PC-3 (cell line): Measurements from ENCODE around the gene JAZF1. TPM values are rescaled to one million over a fixed set of nuclear protein-coding genes. Genes with fewer than 3 reads are reported as not detected.

ENCODE experiments used
- ATAC-seq: fragments of 200-7000 bp; cut with Tn5 transposase; 2 replicates; pipeline ENCODE4 v1.9.1; 2020; ENCODE audit warnings: mild to moderate bottlenecking, moderate library complexity
- BruUV-seq: library from RNA; stranded (reverse); fragments of 400-500 nt; replicated peaks from 2 replicates; lab custom pipeline; 2021; lab: Mats Ljungman, UMichigan
- CTCF ChIA-PET: fragments of 300-600 bp; sonication (Branson Sonifier 250); formaldehyde crosslinking; loops from one replicate; lab custom pipeline; 2022; ENCODE audit warnings: antibody characterized with exemption; lab: Charles Lee
- POLR2A ChIA-PET: fragments of 300-600 bp; sonication (Branson Sonifier 250); formaldehyde crosslinking; loops from one replicate; lab custom pipeline; 2022; ENCODE audit warnings: antibody characterized with exemption; ENCODE audit not compliant: unreplicated experiment; lab: Charles Lee
- DNase-seq: peaks from one replicate; pipeline ENCODE4 v3.0.0-alpha.2; 2015
- H2AFZ ChIP-seq: fragments of 300-600 bp; sonication (generic); 2 replicates; pipeline ENCODE4 v1.6.0; 2016; ENCODE audit warnings: antibody characterized with exemption, low read length
- H3F3A ChIP-seq: fragments of 300-600 bp; sonication (generic); one replicate; pipeline ENCODE4 v1.6.0; 2017; ENCODE audit warnings: antibody characterized with exemption, low read length, control low read depth, mild to moderate bottlenecking; ENCODE audit not compliant: unreplicated experiment
- H3K27ac ChIP-seq: fragments of 300-600 bp; sonication (generic); 2 replicates; pipeline ENCODE4 v1.5.1; 2016; ENCODE audit warnings: mild to moderate bottlenecking, low read length
- H3K27me3 ChIP-seq: fragments of 300-600 bp; sonication (generic); 2 replicates; pipeline ENCODE4 v1.6.1; 2016; ENCODE audit warnings: low read length, mixed read lengths
- H3K36me3 ChIP-seq: fragments of 300-600 bp; sonication (generic); 2 replicates; pipeline ENCODE4 v1.6.1; 2016; ENCODE audit warnings: low read depth, mixed run types, low read length, mixed read lengths
- H3K4me1 ChIP-seq: fragments of 300-600 bp; sonication (generic); 2 replicates; pipeline ENCODE4 v1.5.1; 2016; ENCODE audit warnings: low read length; ENCODE audit not compliant: insufficient read depth
- H3K4me2 ChIP-seq: fragments of 300-600 bp; sonication (generic); 2 replicates; pipeline ENCODE4 v1.6.0; 2016; ENCODE audit warnings: low read length
- H3K4me3 ChIP-seq: fragments of 300-600 bp; sonication (generic); 2 replicates; pipeline ENCODE4 v1.5.1; 2016; ENCODE audit warnings: mild to moderate bottlenecking, low read length, mixed read lengths
- H3K79me2 ChIP-seq: fragments of 300-600 bp; sonication (generic); 2 replicates; pipeline ENCODE4 v1.6.1; 2017; ENCODE audit warnings: low read length, mixed read lengths
- H3K9ac ChIP-seq: fragments of 300-600 bp; sonication (generic); 2 replicates; pipeline ENCODE4 v1.6.0; 2016; ENCODE audit warnings: mild to moderate bottlenecking, low read length
- H3K9me2 ChIP-seq: fragments of 300-600 bp; sonication (generic); replicated peaks from 2 replicates; pipeline ENCODE4 v1.6.1; 2016; ENCODE audit warnings: mixed run types, low read length, mixed read lengths
- H3K9me3 ChIP-seq: fragments of 300-600 bp; sonication (generic); 2 replicates; pipeline ENCODE4 v1.6.1; 2016; ENCODE audit warnings: low read length, mixed read lengths
- H4K20me1 ChIP-seq: fragments of 300-600 bp; sonication (generic); 2 replicates; pipeline ENCODE4 v1.6.1; 2016; ENCODE audit warnings: low read length, mixed read lengths
- EZH2 ChIP-seq: fragments of 300-600 bp; sonication (generic); IDR thresholded peaks from one replicate; pipeline ENCODE4 v1.6.1; 2017; ENCODE audit warnings: antibody characterized with exemption, mild to moderate bottlenecking, low read length; ENCODE audit not compliant: unreplicated experiment
- EZH2phosphoT487 ChIP-seq: fragments of 300-600 bp; sonication (generic); IDR thresholded peaks from 2 replicates; pipeline ENCODE4 v1.6.1; 2018; ENCODE audit warnings: mild to moderate bottlenecking, antibody characterized with exemption, low read length, borderline replicate concordance
- intact Hi-C: fragments of 100-400 bp; cut with micrococcal nuclease; formaldehyde crosslinking; loops from 2 replicates; pipeline ENCODE4 v1.9.0; 2023
- total RNA-seq: library from RNA; depleted of rRNA; stranded (reverse); fragments of >200 nt; gene quantifications from 2 replicates; pipeline ENCODE4 v1.2.3, GENCODE V29; 2014
- TF ChIP-seq, protein P1 (sequence below): fragments of 300-600 bp; sonication (generic); conservative IDR thresholded peaks from 2 replicates; pipeline ENCODE4 v1.5.1; 2017; ENCODE audit warnings: antibody characterized with exemption, low read depth, mild to moderate bottlenecking, low read length

JAZF1 gene
- total RNA-seq, 1 experiment from 2014 or later: 2.3 TPM

DNA sequence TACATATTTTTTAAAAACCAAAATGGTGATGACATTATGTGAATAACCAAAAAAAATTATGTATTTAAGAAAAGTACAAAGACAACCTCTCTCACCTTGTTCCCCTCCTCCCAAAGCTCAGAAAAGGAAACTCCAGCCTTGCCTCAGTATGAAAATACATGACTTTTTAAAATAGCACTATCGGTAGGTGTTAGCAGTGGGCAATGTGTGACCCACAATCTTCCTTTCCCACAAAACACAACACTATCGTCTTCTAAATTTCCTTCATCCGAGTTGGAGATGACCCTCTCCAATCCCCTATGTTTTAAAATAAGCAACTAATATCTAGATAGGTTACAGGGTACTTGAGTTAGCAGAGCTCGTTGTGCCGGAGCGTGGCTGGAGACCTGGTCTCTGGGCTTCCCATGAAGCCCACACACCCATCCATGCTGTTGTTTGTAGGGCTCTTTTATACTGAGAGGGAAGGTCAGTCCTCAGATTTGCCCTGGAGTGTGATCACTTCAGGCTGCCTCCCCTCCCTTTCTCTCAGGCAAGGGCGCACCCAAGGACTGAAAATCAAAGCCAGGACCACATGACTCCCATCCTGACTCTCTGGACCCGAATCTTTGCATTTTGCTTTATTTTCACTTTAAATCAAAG is 107.6 kb downstream of the JAZF1 start:
- no peak for ATAC-seq
- H3F3A ChIP-seq: no peaks in the 10 kb centered on the region
- intact Hi-C loops: loop anchor here (10.0 kb wide), 1 partner anchor 378 kb away; no protein-coding TSS in a partner anchor
- no peaks in the 10 kb centered on the region for H3K27me3 ChIP-seq
- no TSS peak for BruUV-seq
- no peak overlapping the region for H3K4me2 ChIP-seq
- no peak for DNase-seq
- no peaks in the 10 kb centered on the region for H3K79me2 ChIP-seq
- H3K27ac ChIP-seq: no peak overlapping the region
- no peak overlapping the region for H2AFZ ChIP-seq
- ChIA-PET CTCF (no interaction called here), POLR2A (no interaction called here)
- 0 out of 2 replicates have a peak, but pooled peaks cover 3% of the 10 kb centered on the region for H3K4me1 ChIP-seq
- H3K36me3 ChIP-seq: no peaks in the 10 kb centered on the region
- no peaks in the 10 kb centered on the region for H3K9me2 ChIP-seq
- no peaks in the 10 kb centered on the region for H4K20me1 ChIP-seq
- no peak overlapping the region for H3K9ac ChIP-seq
- no peaks in the 10 kb centered on the region for H3K9me3 ChIP-seq
- H3K4me3 ChIP-seq: no peak overlapping the region
- TF ChIP-seq EZH2: no peak
- TF ChIP-seq, protein P1, sequence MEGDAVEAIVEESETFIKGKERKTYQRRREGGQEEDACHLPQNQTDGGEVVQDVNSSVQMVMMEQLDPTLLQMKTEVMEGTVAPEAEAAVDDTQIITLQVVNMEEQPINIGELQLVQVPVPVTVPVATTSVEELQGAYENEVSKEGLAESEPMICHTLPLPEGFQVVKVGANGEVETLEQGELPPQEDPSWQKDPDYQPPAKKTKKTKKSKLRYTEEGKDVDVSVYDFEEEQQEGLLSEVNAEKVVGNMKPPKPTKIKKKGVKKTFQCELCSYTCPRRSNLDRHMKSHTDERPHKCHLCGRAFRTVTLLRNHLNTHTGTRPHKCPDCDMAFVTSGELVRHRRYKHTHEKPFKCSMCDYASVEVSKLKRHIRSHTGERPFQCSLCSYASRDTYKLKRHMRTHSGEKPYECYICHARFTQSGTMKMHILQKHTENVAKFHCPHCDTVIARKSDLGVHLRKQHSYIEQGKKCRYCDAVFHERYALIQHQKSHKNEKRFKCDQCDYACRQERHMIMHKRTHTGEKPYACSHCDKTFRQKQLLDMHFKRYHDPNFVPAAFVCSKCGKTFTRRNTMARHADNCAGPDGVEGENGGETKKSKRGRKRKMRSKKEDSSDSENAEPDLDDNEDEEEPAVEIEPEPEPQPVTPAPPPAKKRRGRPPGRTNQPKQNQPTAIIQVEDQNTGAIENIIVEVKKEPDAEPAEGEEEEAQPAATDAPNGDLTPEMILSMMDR: no peak
- no peak for TF ChIP-seq EZH2phosphoT487

DNA sequence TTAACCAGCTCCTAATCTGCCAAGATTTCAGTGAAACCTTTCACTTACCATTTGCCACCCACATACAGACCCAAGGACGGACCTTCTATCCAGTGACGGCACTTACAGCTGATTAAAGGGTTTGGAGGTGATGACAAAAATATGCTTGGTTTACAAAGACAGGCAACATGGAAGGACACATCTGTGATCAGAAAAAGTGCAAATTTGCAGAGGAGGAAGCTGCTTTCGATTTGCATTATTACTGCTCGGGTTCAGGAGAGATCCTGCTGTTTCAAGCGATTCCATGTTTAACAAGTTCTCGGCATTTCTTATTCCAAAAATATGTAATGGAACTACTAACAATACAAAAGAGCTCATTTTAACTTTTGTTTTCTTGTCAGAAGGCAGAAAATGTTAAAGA is 109.0 kb downstream of the JAZF1 start:
- Histone ChIP-seq H3F3A (no peaks in the 10 kb centered on the region), H3K27ac (no peak overlapping the region), H3K4me3 (no peak overlapping the region), H3K9me3 (no peaks in the 10 kb centered on the region), H2AFZ (no peak overlapping the region), H3K27me3 (no peaks in the 10 kb centered on the region), H4K20me1 (no peaks in the 10 kb centered on the region), H3K36me3 (no peaks in the 10 kb centered on the region), H3K9ac (no peak overlapping the region), H3K4me2 (no peak overlapping the region), H3K9me2 (no peaks in the 10 kb centered on the region), H3K79me2 (no peaks in the 10 kb centered on the region), H3K4me1 (0 out of 2 replicates have a peak, but pooled peaks cover 3% of the 10 kb centered on the region)
- POLR2A ChIA-PET: no interaction called here
- intact Hi-C loops: loop anchor here (10.0 kb wide), 1 partner anchor 377 kb away; no protein-coding TSS in a partner anchor
- ATAC-seq: no peak
- CTCF ChIA-PET: no interaction called here
- no peak for DNase-seq
- no TSS peak for BruUV-seq
- TF ChIP-seq, protein P1: no peak
- no peak for TF ChIP-seq EZH2phosphoT487

DNA sequence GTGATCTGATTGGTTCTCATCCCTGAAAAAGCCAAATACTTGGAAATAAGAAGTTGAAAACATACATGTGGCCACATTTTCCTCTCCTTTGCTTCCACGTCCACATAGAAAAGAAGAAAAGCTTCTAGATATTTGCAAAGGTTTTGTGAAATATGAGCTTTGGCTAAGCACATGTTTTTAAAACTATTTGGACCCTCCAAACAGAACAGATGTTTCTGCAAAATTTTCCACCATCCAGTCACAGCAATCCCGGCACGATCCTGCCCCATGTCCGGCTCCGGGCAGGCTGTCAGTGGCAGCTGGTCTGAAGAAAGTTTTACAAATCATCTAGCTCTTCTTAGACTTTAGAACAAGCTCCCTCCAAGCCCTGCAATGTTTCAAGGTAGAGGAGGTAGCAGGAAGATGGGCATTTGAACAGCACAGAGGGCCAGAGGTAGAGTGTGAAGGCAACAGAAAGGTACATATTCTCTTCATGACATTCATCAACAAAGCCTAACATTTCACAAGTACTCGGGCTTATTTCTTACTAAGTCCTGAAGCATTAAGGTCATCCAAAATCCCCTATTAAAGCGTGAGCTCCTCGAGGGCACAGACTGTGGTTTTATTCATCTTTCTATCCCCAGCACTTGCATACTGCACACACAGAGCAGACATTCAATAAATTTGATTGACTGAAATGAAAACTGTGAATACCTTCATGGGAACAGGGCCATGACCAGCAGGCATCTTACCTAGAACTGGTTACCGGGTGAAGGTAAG is 110.1 kb downstream of the JAZF1 start:
- no peak for DNase-seq
- no peaks in the 10 kb centered on the region for H3K9me2 ChIP-seq
- H4K20me1 ChIP-seq: no peaks in the 10 kb centered on the region
- ATAC-seq: no peak
- no peaks in the 10 kb centered on the region for H3F3A ChIP-seq
- no peak overlapping the region for H3K9ac ChIP-seq
- ChIA-PET CTCF (interaction anchor here (1.1 kb wide), 2 partner anchors 9 to 24 kb away, joined by 4 read pairs; no protein-coding TSS in a partner anchor), POLR2A (no interaction called here)
- H3K4me2 ChIP-seq: no peak overlapping the region
- H3K36me3 ChIP-seq: no peaks in the 10 kb centered on the region
- no peaks in the 10 kb centered on the region for H3K79me2 ChIP-seq
- no TSS peak for BruUV-seq
- no peaks in the 10 kb centered on the region for H3K9me3 ChIP-seq
- H3K27ac ChIP-seq: no peak overlapping the region
- no peaks in the 10 kb centered on the region for H3K27me3 ChIP-seq
- no peak overlapping the region for H3K4me3 ChIP-seq
- 0 out of 2 replicates have a peak, but pooled peaks cover 3% of the 10 kb centered on the region for H3K4me1 ChIP-seq
- H2AFZ ChIP-seq: no peak overlapping the region
- TF ChIP-seq EZH2: no peak
- TF ChIP-seq, protein P1: no peak
- no peak for TF ChIP-seq EZH2phosphoT487
- intact Hi-C loops: loop anchor here (10.0 kb wide), 1 partner anchor 376 kb away; no protein-coding TSS in a partner anchor
